ENCODE measurements around the gene SEC62. TPM values are rescaled to one million over a fixed set of nuclear protein-coding genes. Genes with fewer than 3 reads are reported as not detected.

Gene SEC62
- total and polyA plus RNA-seq, 2 experiments from 2014 or later = 45.4 to 138 TPM

GRCh38 chr3:169971522-169971921 is 4.9 kb downstream of the SEC62 start:
- Histone ChIP-seq H3K27me3 (no peaks in the 10 kb centered on the region), H3K4me1 (ENCODE audit: insufficient read depth) (peaks cover 17% of the 10 kb centered on the region), H3K9me3 (ENCODE audit: low read depth) (no peaks in the 10 kb centered on the region), H3K9me2 (replicated peaks; ENCODE audit: insufficient read depth) (no peaks in the 10 kb centered on the region), H3K27ac (no peak overlapping the region), H3K4me2 (no peak overlapping the region), H2AFZ (no peak overlapping the region), H3K79me2 (peaks cover 96% of the 10 kb centered on the region), H3K4me3 (no peak overlapping the region), H3K36me3 (replicated peaks; ENCODE audit: insufficient read depth, low read depth) (no peaks in the 10 kb centered on the region), H4K20me1 (ENCODE audit: insufficient read depth, poor library complexity, severe bottlenecking) (peaks cover 85% of the 10 kb centered on the region)
- no peak for DNase-seq (ENCODE audit: low spot score)
- WGBS (ENCODE audit: low lambda C conversion rate, missing lambda C conversion rate) = 95% methylated on average over 2 of the region's 2 CpGs
- no peak for TF ChIP-seq EZH2 (IDR thresholded peaks at IDR 0.05; ENCODE audit: borderline replicate concordance)
- no peak for TF ChIP-seq EZH2phosphoT487 (IDR thresholded peaks at IDR 0.05; ENCODE audit: low read depth, severe bottlenecking, unreplicated experiment)
- no peak for TF ChIP-seq CTCF (IDR thresholded peaks at IDR 0.05; ENCODE audit: poor library complexity)

- WGBS (ENCODE audit: low lambda C conversion rate, missing lambda C conversion rate) = 71% methylated on average over 2 of the region's 2 CpGs
- Histone ChIP-seq H3K79me2 (peaks cover 26% of the 10 kb centered on the region), H3K27ac (peak overlapping the region; percentile 56), H4K20me1 (ENCODE audit: insufficient read depth, poor library complexity, severe bottlenecking) (peaks cover 18% of the 10 kb centered on the region), H3K4me1 (ENCODE audit: insufficient read depth) (no peaks in the 10 kb centered on the region), H3K36me3 (replicated peaks; ENCODE audit: insufficient read depth, low read depth) (no peaks in the 10 kb centered on the region), H3K4me2 (no peak overlapping the region), H3K27me3 (no peaks in the 10 kb centered on the region), H3K4me3 (no peak overlapping the region), H3K9me2 (replicated peaks; ENCODE audit: insufficient read depth) (no peaks in the 10 kb centered on the region), H2AFZ (no peak overlapping the region), H3K9me3 (ENCODE audit: low read depth) (no peaks in the 10 kb centered on the region)
- TF ChIP-seq EZH2 (IDR thresholded peaks at IDR 0.05; ENCODE audit: borderline replicate concordance) (no peak), CTCF (IDR thresholded peaks at IDR 0.05; ENCODE audit: poor library complexity) (no peak), EZH2phosphoT487 (IDR thresholded peaks at IDR 0.05; ENCODE audit: low read depth, severe bottlenecking, unreplicated experiment) (no peak)
- peak; percentile 22 for DNase-seq (ENCODE audit: low spot score)
Observed at GRCh38 chr3:169980055-169980454, 13.4 kb downstream of the SEC62 start.

GRCh38 chr3:169984292-169984691 is 17.7 kb downstream of the SEC62 start:
- H3K9me3 ChIP-seq (ENCODE audit: low read depth) = no peaks in the 10 kb centered on the region
- no peaks in the 10 kb centered on the region for H4K20me1 ChIP-seq (ENCODE audit: insufficient read depth, poor library complexity, severe bottlenecking)
- H3K36me3 ChIP-seq (replicated peaks; ENCODE audit: insufficient read depth, low read depth) = no peaks in the 10 kb centered on the region
- TF ChIP-seq CTCF (IDR thresholded peaks at IDR 0.05; ENCODE audit: poor library complexity) (no peak), EZH2 (IDR thresholded peaks at IDR 0.05; ENCODE audit: borderline replicate concordance) (no peak), EZH2phosphoT487 (IDR thresholded peaks at IDR 0.05; ENCODE audit: low read depth, severe bottlenecking, unreplicated experiment) (no peak)
- H3K4me3 ChIP-seq = no peak overlapping the region
- no peak for DNase-seq (ENCODE audit: low spot score)
- H3K79me2 ChIP-seq = no peaks in the 10 kb centered on the region
- H3K4me2 ChIP-seq = no peak overlapping the region
- no peak overlapping the region for H3K27ac ChIP-seq
- no peak overlapping the region for H2AFZ ChIP-seq
- H3K9me2 ChIP-seq (replicated peaks; ENCODE audit: insufficient read depth) = no peaks in the 10 kb centered on the region
- no peaks in the 10 kb centered on the region for H3K4me1 ChIP-seq (ENCODE audit: insufficient read depth)
- WGBS (ENCODE audit: low lambda C conversion rate, missing lambda C conversion rate) = 92% methylated on average over 3 of the region's 3 CpGs
- H3K27me3 ChIP-seq = no peaks in the 10 kb centered on the region

- no peak overlapping the region for H3K4me3 ChIP-seq
- H4K20me1 ChIP-seq (ENCODE audit: insufficient read depth, poor library complexity, severe bottlenecking) = no peaks in the 10 kb centered on the region
- no peak for TF ChIP-seq EZH2phosphoT487 (IDR thresholded peaks at IDR 0.05; ENCODE audit: low read depth, severe bottlenecking, unreplicated experiment)
- no peak for TF ChIP-seq CTCF (IDR thresholded peaks at IDR 0.05; ENCODE audit: poor library complexity)
- TF ChIP-seq EZH2 (IDR thresholded peaks at IDR 0.05; ENCODE audit: borderline replicate concordance) = no peak
- H3K9me2 ChIP-seq (replicated peaks; ENCODE audit: insufficient read depth) = no peaks in the 10 kb centered on the region
- H3K4me1 ChIP-seq (ENCODE audit: insufficient read depth) = no peaks in the 10 kb centered on the region
- H3K27me3 ChIP-seq = no peaks in the 10 kb centered on the region
- no peak for DNase-seq (ENCODE audit: low spot score)
- H3K79me2 ChIP-seq = no peaks in the 10 kb centered on the region
- no peaks in the 10 kb centered on the region for H3K36me3 ChIP-seq (replicated peaks; ENCODE audit: insufficient read depth, low read depth)
- no peak overlapping the region for H3K27ac ChIP-seq
- no peak overlapping the region for H2AFZ ChIP-seq
- H3K9me3 ChIP-seq (ENCODE audit: low read depth) = no peaks in the 10 kb centered on the region
- no peak overlapping the region for H3K4me2 ChIP-seq
- 95% methylated on average over 4 of the region's 4 CpGs for WGBS (ENCODE audit: low lambda C conversion rate, missing lambda C conversion rate)
Observed at GRCh38 chr3:169990431-169990830, 23.8 kb downstream of the SEC62 start.
